PC-3 (cell line): Measurements from ENCODE around the gene EDAR. TPM values are rescaled to one million over a fixed set of nuclear protein-coding genes. Genes with fewer than 3 reads are reported as not detected.

Experiments used
- ATAC-seq: fragments of 200-7000 bp; cut with Tn5 transposase; 2 replicates; pipeline ENCODE4 v1.9.1; 2020; ENCODE audit warnings: mild to moderate bottlenecking, moderate library complexity
- BruUV-seq: library from RNA; stranded (reverse); fragments of 400-500 nt; replicated peaks from 2 replicates; lab custom pipeline; 2021; lab: Mats Ljungman, UMichigan
- CTCF ChIA-PET: fragments of 300-600 bp; sonication (Branson Sonifier 250); formaldehyde crosslinking; loops from one replicate; lab custom pipeline; 2022; ENCODE audit warnings: antibody characterized with exemption; lab: Charles Lee
- POLR2A ChIA-PET: fragments of 300-600 bp; sonication (Branson Sonifier 250); formaldehyde crosslinking; loops from one replicate; lab custom pipeline; 2022; ENCODE audit warnings: antibody characterized with exemption; ENCODE audit not compliant: unreplicated experiment; lab: Charles Lee
- DNase-seq: peaks from one replicate; pipeline ENCODE4 v3.0.0-alpha.2; 2015
- H2AFZ ChIP-seq: fragments of 300-600 bp; sonication (generic); 2 replicates; pipeline ENCODE4 v1.6.0; 2016; ENCODE audit warnings: antibody characterized with exemption, low read length
- H3F3A ChIP-seq: fragments of 300-600 bp; sonication (generic); one replicate; pipeline ENCODE4 v1.6.0; 2017; ENCODE audit warnings: antibody characterized with exemption, low read length, control low read depth, mild to moderate bottlenecking; ENCODE audit not compliant: unreplicated experiment
- H3K27ac ChIP-seq: fragments of 300-600 bp; sonication (generic); 2 replicates; pipeline ENCODE4 v1.5.1; 2016; ENCODE audit warnings: mild to moderate bottlenecking, low read length
- H3K27me3 ChIP-seq: fragments of 300-600 bp; sonication (generic); 2 replicates; pipeline ENCODE4 v1.6.1; 2016; ENCODE audit warnings: low read length, mixed read lengths
- H3K36me3 ChIP-seq: fragments of 300-600 bp; sonication (generic); 2 replicates; pipeline ENCODE4 v1.6.1; 2016; ENCODE audit warnings: low read depth, mixed run types, low read length, mixed read lengths
- H3K4me1 ChIP-seq: fragments of 300-600 bp; sonication (generic); 2 replicates; pipeline ENCODE4 v1.5.1; 2016; ENCODE audit warnings: low read length; ENCODE audit not compliant: insufficient read depth
- H3K4me2 ChIP-seq: fragments of 300-600 bp; sonication (generic); 2 replicates; pipeline ENCODE4 v1.6.0; 2016; ENCODE audit warnings: low read length
- H3K4me3 ChIP-seq: fragments of 300-600 bp; sonication (generic); 2 replicates; pipeline ENCODE4 v1.5.1; 2016; ENCODE audit warnings: mild to moderate bottlenecking, low read length, mixed read lengths
- H3K79me2 ChIP-seq: fragments of 300-600 bp; sonication (generic); 2 replicates; pipeline ENCODE4 v1.6.1; 2017; ENCODE audit warnings: low read length, mixed read lengths
- H3K9ac ChIP-seq: fragments of 300-600 bp; sonication (generic); 2 replicates; pipeline ENCODE4 v1.6.0; 2016; ENCODE audit warnings: mild to moderate bottlenecking, low read length
- H3K9me2 ChIP-seq: fragments of 300-600 bp; sonication (generic); replicated peaks from 2 replicates; pipeline ENCODE4 v1.6.1; 2016; ENCODE audit warnings: mixed run types, low read length, mixed read lengths
- H3K9me3 ChIP-seq: fragments of 300-600 bp; sonication (generic); 2 replicates; pipeline ENCODE4 v1.6.1; 2016; ENCODE audit warnings: low read length, mixed read lengths
- H4K20me1 ChIP-seq: fragments of 300-600 bp; sonication (generic); 2 replicates; pipeline ENCODE4 v1.6.1; 2016; ENCODE audit warnings: low read length, mixed read lengths
- CTCF ChIP-seq: fragments of 300-600 bp; sonication (generic); conservative IDR thresholded peaks from 2 replicates; pipeline ENCODE4 v1.5.1; 2017; ENCODE audit warnings: antibody characterized with exemption, low read depth, mild to moderate bottlenecking, low read length
- EZH2 ChIP-seq: fragments of 300-600 bp; sonication (generic); IDR thresholded peaks from one replicate; pipeline ENCODE4 v1.6.1; 2017; ENCODE audit warnings: antibody characterized with exemption, mild to moderate bottlenecking, low read length; ENCODE audit not compliant: unreplicated experiment
- EZH2phosphoT487 ChIP-seq: fragments of 300-600 bp; sonication (generic); IDR thresholded peaks from 2 replicates; pipeline ENCODE4 v1.6.1; 2018; ENCODE audit warnings: mild to moderate bottlenecking, antibody characterized with exemption, low read length, borderline replicate concordance
- intact Hi-C: fragments of 100-400 bp; cut with micrococcal nuclease; formaldehyde crosslinking; loops from 2 replicates; pipeline ENCODE4 v1.9.0; 2023
- total RNA-seq: library from RNA; depleted of rRNA; stranded (reverse); fragments of >200 nt; gene quantifications from 2 replicates; pipeline ENCODE4 v1.2.3, GENCODE V29; 2014

The EDAR gene
- total RNA-seq, 1 experiment from 2014 or later: 0.04 TPM

GRCh38 chr2:108956375-108956774 is 32.6 kb downstream of the EDAR start:
- ChIA-PET POLR2A (no interaction called here), CTCF (no interaction called here)
- Histone ChIP-seq H3K27ac (no peak overlapping the region), H3K9ac (no peak overlapping the region), H3K4me1 (peaks cover 4% of the 10 kb centered on the region; the same call in 1 of the 2 replicates), H3K9me3 (no peaks in the 10 kb centered on the region), H3K9me2 (no peaks in the 10 kb centered on the region), H3K79me2 (no peaks in the 10 kb centered on the region), H2AFZ (no peak overlapping the region), H3K4me2 (no peak overlapping the region), H3F3A (no peaks in the 10 kb centered on the region), H3K36me3 (no peaks in the 10 kb centered on the region), H3K27me3 (no peaks in the 10 kb centered on the region), H4K20me1 (no peaks in the 10 kb centered on the region), H3K4me3 (no peak overlapping the region)
- intact Hi-C loops: no loop called here
- ATAC-seq: no peak
- TF ChIP-seq EZH2phosphoT487 (no peak), CTCF (no peak), EZH2 (no peak)
- no TSS peak for BruUV-seq
- DNase-seq: no peak

GRCh38 chr2:108950369-108951135 is 38.5 kb downstream of the EDAR start:
- no peak for DNase-seq

More at GRCh38 chr2:108950369-108951135, 38.5 kb downstream of the EDAR start:
- ChIA-PET CTCF (no interaction called here), POLR2A (no interaction called here)
- H3K27ac ChIP-seq: no peak overlapping the region
- no peaks in the 10 kb centered on the region for H3K27me3 ChIP-seq
- BruUV-seq: no TSS peak
- no peak overlapping the region for H2AFZ ChIP-seq
- no peaks in the 10 kb centered on the region for H4K20me1 ChIP-seq
- intact Hi-C loops: no loop called here
- H3K9me3 ChIP-seq: no peaks in the 10 kb centered on the region
- no peaks in the 10 kb centered on the region for H3K79me2 ChIP-seq
- no peak for ATAC-seq
- no peak overlapping the region for H3K4me3 ChIP-seq
- no peaks in the 10 kb centered on the region for H3K9me2 ChIP-seq
- H3K9ac ChIP-seq: no peak overlapping the region
- H3K4me1 ChIP-seq: no peaks in the 10 kb centered on the region
- TF ChIP-seq EZH2: no peak
- no peak for TF ChIP-seq CTCF
- TF ChIP-seq EZH2phosphoT487: no peak
- H3F3A ChIP-seq: no peaks in the 10 kb centered on the region
- H3K4me2 ChIP-seq: no peak overlapping the region
- no peaks in the 10 kb centered on the region for H3K36me3 ChIP-seq
